Stimulated activated CD4-positive, alpha-beta T cell treated with anti-CD3 and anti-CD28 coated beads, Interleukin-4, amount 100 ng/mL, for 1 hour (primary cell): ENCODE measurements around the gene ZNF765.
"Not testable (repeated sequence)": the region's sequence is repeated elsewhere in the genome, so short reads cannot be mapped to it uniquely, and the experiment has no call there.

Source experiments
- DNase-seq: peaks from one replicate; pipeline ENCODE4 v3.0.0-alpha.2; 2020

ZNF765 gene

GRCh38 chr19:53423074-53423473 is 28.1 kb downstream of the ZNF765 start:
- not testable (repeated sequence) for DNase-seq

GRCh38 chr19:53423680-53424079 is 28.7 kb downstream of the ZNF765 start:
- not testable (repeated sequence) for DNase-seq

- peak; percentile 67 for DNase-seq
Observed at GRCh38 chr19:53424968-53425597, 30.1 kb downstream of the ZNF765 start.

GRCh38 chr19:53431399-53432087 is 36.6 kb downstream of the ZNF765 start, which contains the start of gene ZNF761:
TSS of gene ZNF761 (plus strand) at chr19:53431984. CDS start at chr19:53447269, 15,285 bp downstream.
- peak; percentile 98 for DNase-seq

DNA sequence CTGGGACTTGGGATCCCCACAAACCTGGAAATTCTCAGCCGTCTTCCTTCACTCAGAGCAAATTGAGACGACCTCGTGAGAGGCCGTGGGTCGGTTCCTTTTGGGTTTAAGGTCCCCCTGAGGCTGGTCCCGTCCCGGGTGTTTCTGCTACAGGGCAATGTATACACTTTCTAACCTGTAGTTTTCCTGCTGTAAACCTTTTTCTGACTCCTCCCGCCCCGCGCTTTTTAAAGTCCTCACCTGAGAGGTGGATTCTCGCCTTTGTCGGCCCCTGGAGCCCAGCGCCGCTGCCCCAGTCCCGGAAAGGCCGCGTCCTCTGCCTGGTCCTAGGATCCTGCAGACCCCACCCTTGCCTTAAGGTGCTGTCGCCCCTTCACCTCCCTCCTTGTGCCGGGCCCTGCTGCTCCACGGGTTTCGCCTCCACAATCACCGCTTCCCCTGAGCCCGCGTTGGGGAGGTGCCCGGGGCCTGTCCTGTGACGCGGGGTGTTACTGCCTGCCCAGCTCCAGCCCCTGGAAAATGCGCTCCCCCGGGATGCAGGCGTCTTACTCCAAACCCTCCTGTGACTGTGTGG is 37.2 kb downstream of the ZNF765 start:
- DNase-seq: peak; percentile 19

GRCh38 chr19:53443809-53444208 is 48.9 kb downstream of the ZNF765 start:
- not testable (repeated sequence) for DNase-seq

DNA sequence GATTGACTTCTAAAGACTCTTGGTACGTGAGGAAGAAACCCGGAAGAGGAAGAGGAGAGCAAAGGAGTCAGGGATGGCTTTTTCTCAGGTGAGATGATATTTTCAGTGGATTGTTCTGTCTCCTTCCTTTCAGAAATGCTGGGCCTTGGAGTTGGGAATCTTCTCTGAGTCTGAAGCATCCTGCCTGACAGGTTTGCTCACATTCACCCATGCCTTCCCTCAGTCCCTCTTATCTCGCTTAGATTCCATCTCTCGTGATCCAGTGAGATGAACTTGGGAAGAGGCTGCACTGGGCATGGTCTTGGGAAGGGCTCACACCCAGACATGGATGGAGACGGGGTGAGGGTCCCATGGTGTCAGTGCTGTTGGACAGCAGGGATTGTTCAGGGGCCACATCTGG is 52.2 kb downstream of the ZNF765 start:
- DNase-seq: not testable (repeated sequence)

GRCh38 chr19:53455828-53456227 is 60.9 kb downstream of the ZNF765 start:
- no peak for DNase-seq

GRCh38 chr19:53460131-53460721 is 65.3 kb downstream of the ZNF765 start:
- DNase-seq: not testable (repeated sequence)

- DNase-seq: no peak
Observed at GRCh38 chr19:53461866-53462265, 66.9 kb downstream of the ZNF765 start.

GRCh38 chr19:53462861-53463260 is 67.9 kb downstream of the ZNF765 start:
- no peak for DNase-seq

DNA sequence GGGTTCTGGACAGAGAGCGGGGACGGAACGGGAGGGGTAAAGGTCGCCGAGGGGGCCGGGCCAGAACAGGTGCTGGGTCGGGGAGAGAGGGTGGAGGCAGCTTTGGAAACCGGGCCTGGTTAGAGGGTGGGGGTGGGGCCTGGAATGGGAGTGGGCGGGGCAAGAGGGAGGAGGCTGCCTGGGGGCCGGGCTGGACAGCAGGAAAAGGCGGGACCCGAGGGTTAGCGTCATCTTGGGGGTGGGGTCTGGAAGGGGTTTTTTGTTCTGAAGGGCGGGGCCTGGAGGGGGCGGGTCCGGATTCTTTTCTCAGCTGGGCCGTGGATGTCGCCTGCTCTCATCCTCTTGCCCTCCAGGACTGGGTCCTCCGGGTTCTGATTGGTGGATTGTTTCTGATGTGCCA is 68.3 kb downstream of the ZNF765 start:
- DNase-seq: no peak

DNA sequence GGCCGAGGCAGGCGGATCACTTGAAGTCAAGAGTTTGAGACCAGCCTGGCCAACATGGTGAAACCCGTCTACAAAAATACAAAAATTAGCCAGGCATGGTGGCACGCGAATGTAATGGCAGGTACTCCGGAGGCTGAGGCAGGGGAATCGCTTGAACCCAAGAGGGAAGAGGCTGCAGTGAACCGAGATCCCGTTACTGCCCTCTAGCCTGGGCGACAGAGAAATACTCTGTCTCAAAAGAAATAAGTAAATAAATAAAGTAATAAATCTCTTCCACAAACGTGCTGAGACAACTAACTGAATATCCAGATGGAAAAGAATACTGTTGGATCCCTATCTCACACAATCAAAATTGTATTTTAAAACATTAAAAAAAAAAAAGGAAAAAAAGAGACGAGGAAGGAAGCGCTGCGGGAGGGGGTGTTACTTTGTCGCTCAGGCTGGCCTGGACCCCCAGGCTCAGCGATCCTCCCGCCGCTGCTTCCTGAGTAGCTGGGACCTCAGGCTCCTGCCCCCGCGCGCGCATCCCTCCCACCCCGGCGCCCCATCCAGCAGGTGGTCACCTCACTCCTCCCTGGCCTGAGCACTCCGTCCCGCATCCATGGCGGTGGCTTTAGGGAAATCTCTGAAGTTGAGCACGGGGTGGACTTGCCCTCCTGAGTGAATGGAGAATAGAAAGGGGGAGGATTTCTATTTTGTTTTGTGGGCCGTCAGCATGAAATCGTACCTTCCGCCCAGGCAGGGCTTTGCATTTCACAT is 72.0 kb downstream of the ZNF765 start:
- DNase-seq: no peak

DNA sequence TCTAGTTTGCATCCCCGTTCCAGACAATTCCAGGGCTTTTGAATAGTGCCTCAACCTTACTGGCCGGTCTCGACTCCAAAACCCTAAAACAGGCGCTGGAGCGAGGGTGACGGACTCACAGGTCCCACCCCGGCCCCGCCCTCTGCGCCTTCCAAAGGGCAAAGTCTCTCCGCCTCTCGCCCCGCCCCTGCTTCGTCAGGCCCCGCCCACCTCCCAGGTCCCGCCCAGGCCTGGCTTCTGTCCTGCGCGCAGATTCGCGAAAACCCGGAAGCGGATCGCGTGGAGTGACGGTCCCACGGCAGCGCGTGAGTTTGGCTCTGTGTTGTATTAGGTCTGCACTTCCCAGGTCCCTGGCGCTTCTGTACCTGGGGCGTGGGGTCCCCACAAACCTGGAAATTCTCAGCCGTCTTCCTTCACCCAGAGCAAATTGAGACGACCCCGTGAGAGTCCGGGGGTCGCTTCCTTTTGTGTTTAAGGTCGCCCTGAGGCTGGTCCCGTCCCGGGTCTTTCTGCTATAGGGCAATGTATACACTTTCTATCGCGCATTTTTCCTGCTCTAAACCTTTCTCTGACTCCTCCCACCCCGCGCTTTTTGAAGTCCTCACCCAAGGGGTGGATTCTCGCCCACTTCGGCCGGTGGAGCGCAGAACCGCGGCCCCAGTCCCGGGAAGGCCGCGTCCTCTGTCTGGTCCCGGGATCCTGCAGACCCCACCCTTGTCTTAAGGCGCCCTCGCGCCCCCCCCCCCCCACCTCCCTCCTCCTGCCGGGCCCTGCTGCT is 72.7 kb downstream of the ZNF765 start, which contains the start of gene ZNF813:
Gene ZNF813 (plus strand): TSS at position 249 of the 778 bp plus-strand sequence. CDS start 16,090 bp downstream, outside the sequence.
- peak; percentile 96 for DNase-seq

DNA sequence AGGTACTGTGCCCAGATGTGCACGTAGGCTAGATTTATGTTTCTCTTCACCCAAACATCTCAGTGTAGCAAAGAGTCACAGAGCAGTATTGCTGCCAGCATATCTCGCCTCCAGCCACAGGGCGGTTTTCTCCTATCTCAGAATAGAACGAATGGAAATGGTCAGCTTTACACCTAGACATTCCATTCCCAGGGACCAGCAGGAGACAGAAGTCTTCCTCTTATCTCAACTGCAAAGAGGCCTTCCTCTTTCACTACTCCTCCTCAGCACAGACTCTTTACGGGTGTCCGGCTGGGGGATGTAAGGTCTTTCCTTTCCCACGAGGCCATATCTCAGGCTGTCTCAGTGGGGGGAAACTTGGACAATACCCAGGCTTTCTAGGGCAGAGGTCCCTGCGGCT is 73.7 kb downstream of the ZNF765 start:
- DNase-seq: not testable (repeated sequence)

DNA sequence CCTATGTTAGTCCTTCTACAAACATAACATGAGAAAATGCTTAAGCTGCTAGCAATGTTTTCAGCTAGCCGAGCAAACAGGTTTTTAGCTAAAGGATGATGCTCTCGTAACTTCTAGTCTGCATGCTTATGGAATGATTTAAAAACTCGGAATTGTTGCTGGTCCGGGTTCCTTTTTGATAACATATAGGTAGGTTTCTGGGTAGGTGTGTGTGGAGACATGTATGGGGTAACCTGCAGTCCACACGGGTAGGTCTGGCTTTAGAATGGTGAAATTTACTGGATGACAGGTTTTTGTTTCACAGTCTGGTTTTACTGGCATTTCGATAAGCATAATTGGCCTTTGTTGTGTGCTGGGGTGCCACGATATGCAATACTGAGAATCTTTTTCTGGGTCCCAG is 77.0 kb downstream of the ZNF765 start:
- no peak for DNase-seq

DNA sequence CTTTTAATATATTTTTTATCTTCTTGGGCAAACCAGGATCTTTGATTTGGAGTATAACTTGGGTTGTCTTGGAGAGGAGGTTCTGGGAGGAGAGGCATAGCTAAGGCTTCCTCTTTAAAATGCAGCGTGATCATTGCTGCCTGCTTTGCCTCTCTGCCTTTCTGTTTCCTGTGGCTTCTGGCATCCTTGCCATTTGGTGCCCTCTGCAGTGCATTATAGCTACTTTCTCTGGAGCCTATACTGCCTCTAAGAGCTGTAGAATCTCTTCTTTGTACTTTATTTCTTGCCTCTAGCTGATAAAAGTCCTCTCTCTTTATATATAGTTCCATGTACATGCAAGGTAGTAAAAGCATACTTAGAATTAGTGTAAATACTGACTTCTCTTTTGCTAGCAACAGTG is 79.9 kb downstream of the ZNF765 start:
- DNase-seq: not testable (repeated sequence)

- DNase-seq: not testable (repeated sequence)
Observed at GRCh38 chr19:53475470-53475869, 80.5 kb downstream of the ZNF765 start.
